Measurements from ENCODE around the gene INPP4B. TPM values are rescaled to one million over a fixed set of nuclear protein-coding genes. Genes with fewer than 3 reads are reported as not detected.

Gene INPP4B
- total RNA-seq, 1 donor from 2014 or later, result 12.1 TPM

DNA sequence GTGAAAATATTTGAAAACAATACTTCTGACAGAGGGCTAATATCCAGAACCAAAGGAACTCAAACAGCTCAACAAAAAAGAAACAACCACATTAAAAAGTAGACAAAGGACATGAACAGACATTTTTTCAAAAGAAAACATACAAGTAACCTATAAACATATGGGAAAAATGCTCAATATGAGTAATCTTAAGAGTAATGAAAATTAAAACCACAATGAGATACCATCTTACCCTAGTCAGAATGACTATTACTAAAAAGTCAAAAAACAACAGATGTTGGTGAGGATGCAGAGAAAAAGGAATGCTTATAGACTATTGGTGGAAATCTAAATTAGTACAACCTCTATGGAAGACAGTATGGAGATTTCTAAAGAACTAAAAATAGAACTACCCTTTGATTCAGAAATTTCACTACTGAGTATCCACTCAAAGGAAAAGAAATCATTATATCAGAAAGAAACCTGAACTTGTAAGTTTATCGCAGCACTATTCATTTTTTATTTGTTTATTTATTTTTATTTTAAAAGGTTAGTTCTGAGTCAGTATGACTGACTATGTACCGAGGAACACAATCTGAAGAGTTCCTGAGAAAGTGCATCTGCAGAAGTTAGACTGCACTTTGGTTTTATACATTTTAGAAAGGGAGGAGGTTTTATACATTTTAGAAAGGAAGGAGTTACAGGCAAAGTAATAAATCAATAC is 231.3 kb downstream of the INPP4B start:
- no peak for ATAC-seq
- intact Hi-C loops (cut with DNase I), result no loop called here
- DNase-seq (ENCODE audit: missing footprints), result no peak

DNA sequence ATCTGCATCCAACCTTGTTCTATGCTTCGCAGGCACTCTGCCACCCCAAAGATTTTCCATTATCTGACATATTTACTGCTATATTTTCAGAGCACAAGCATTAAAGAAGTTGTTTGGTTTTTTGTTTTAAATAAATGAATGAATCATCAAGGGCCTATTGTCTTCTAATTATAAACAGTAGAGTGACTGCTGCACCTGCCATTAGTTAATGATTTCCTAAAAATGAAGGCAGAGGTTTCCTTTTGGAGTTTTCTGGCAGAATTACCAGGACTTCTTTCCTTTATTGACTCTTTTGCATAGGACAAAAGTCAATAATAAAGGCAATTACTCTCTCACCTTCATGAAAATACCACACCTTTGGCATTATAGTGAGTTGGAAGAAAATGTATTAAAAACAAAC is 238.1 kb downstream of the INPP4B start:
- intact Hi-C loops (cut with DNase I), result no loop called here
- DNase-seq (ENCODE audit: missing footprints), result no peak
- ATAC-seq, result no peak

DNA sequence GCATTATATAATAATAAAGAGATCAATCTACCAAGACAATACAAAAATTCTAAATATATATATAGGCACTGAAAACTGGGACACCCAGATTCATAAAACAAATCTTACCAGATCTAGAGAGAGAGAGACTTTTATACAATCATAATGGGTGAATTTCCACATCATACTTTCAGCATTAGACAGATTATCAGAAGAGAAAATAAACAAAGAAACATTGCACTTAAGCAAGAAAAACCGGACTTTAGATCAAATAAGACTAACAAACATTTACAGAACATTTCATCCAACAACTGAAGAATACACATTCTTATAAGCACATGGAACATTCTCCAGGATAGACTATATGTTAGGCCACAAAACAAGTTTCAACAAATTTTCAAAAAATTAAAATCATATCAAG is 245.1 kb downstream of the INPP4B start:
- intact Hi-C loops (cut with DNase I), result no loop called here
- DNase-seq (ENCODE audit: missing footprints), result no peak
- ATAC-seq, result no peak

DNA sequence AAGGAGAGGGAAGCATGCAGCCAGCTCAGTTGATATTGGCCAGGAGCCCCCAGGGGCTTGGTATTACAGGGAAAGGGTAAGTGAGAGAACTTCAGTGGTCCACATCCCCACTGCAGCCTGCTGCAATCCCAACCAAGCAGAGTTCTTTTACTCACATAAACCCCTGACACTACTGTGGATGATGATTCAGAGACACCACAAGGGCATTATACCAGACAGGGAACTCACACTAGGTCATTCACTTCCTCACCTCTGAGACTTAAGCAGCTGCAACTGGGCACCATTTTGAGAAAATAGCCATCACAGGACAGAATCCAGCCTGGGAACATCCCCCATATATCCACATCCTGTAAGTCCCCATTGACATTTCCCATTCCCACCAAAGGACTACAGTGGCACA is 248.0 kb downstream of the INPP4B start:
- no peak for DNase-seq (ENCODE audit: missing footprints)
- no peak for ATAC-seq
- intact Hi-C loops (cut with DNase I), result no loop called here

DNA sequence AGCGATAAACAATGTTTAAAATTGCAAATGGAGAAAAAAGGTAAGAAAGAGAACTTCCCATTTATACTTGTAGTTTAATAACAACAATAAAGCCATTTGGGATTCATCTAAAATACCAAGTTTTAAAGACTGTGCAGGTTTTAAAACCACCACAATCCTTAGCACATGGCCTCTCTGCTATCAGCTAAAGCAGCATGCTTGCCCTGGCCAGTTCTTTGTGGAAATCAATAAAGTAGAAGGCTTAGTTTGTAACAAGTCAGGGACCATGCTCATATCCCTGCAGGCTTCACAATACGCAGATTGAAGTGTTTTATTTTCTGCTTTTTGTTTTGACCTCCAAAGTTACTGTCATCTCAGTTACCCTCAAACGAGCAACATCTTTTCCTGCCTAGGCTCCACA is 249.5 kb downstream of the INPP4B start:
- intact Hi-C loops (cut with DNase I), result no loop called here
- ATAC-seq (no peak), DNase-seq (ENCODE audit: missing footprints) (no peak)

DNA sequence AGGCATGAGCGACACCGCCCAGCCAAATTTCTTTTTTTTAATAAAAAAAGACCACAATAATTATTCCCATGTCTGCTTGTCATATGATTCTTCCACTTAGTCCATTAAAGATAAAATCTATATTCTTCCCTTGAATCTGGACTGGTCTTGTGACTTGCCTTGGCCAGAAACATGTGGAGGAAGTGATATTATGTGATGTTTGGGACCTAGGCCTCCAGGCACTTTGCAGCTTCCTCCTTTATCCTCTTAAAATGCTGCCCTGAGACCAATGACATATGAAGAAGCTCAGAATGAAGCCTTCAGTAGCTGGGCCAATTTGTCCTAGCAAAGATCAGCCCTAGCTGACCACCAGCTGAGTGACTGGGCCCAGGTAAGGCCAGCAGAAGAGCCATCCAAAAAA is 250.0 kb downstream of the INPP4B start:
- ATAC-seq, result no peak
- DNase-seq (ENCODE audit: missing footprints), result no peak
- intact Hi-C loops (cut with DNase I), result no loop called here

DNA sequence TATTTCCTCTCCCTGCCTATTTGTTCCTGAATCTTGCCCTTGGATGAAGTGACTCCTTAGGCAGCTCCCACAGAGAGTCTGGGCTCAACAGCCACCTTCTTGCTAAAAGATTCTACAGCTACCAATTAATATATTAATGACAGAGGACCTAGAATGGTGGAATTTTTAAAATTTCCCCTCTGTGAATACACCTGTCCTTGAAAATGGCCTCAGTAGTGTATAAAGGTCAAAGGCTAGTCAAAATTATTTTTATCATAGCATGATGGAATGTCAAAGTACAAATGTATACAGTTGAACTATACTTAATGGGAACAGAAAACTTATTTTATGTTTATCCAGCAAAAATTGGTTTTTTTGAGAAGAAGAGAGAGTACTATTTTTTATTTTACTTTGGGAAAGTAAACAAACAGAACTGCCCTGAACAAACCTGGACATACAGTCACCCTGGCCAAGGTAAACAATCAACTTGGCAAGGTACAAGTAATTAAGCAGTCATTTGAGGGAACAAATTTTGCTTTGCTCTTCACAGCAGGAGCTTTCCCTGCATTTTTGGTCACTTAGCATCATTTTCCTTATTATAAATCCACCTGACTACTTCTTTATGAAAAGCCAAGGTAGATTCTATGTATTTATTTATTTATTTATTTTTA is 250.8 kb downstream of the INPP4B start:
- DNase-seq (ENCODE audit: missing footprints), result no peak
- intact Hi-C loops (cut with DNase I), result no loop called here
- no peak for ATAC-seq

DNA sequence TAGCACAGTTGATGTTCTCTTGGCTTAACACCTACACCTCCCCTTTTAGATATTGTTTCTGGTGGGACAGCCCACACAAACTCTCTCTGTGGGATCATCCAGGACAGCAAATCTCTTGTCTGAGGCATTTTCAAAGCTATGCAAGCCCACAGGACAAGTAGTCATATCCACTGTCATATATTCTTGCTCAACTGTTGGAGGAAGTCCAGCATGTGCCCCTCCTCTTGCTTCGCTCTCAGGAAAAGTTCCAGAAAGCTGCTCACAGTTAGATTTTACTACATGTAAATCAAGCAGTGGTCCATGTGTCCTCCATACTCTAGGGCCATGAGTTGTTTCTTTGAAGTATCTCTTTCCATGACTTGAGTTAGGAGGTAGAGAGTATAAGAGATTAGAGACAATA is 260.7 kb downstream of the INPP4B start:
- intact Hi-C loops (cut with DNase I), result no loop called here
- DNase-seq (ENCODE audit: missing footprints) (no peak), ATAC-seq (no peak)

DNA sequence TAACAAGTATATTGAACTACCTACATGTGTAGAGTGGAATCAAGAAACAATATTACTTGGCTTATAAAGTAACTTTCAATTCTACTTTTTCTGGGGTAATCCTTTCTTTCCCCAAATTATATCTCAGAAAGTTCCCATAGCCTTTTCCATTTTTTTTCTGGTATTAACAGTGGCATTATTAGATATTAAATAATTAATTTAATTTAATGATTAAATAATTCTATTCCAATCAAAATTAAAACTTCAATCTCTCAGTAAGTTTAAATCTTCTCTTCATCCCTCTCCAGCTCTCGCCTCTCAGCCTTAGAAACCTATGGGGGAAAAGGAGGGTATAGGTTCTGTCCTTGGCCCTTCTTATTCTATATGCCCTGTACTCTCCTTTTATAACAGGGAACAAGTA is 262.4 kb downstream of the INPP4B start:
- ATAC-seq (no peak), DNase-seq (ENCODE audit: missing footprints) (no peak)
- intact Hi-C loops (cut with DNase I), result no loop called here

DNA sequence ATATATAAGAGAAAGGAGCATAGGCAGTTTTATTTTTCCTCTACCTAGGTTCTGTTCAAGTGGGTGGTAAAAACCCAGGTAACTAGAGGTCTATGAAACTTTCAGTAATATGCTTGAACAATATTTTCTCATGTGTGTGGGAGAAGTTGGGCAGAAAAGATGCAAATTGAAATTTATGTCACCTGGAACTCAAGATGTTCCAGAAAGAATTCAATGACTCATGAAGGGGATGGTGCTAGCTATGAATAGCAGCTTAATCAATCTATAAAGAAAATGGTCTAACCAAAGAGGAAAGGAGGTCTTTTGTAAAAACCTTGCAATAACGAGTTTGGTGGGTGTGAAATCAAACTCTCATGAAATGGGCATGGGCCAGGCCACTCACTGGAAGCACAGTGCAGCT is 263.8 kb downstream of the INPP4B start:
- DNase-seq (ENCODE audit: missing footprints) (no peak), ATAC-seq (no peak)
- intact Hi-C loops (cut with DNase I), result no loop called here

DNA sequence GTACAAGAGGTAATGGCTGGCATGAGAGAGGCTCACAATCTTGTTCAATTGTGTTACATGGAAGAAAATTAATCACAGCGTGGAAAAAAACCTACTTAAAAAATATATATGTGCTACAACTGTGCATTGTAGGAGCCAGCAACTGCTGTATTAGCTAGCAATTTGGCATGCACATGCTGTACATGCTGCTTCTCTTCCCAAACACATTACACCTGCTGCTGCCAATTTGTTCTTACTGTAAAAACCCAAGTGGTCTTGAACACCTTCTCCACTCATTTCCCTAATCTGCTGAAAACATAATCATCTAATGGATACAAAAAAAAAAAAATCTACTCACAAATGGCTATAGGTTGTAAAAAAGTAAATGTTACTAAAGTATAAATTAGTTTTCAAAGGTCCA is 264.2 kb downstream of the INPP4B start:
- intact Hi-C loops (cut with DNase I), result no loop called here

DNA sequence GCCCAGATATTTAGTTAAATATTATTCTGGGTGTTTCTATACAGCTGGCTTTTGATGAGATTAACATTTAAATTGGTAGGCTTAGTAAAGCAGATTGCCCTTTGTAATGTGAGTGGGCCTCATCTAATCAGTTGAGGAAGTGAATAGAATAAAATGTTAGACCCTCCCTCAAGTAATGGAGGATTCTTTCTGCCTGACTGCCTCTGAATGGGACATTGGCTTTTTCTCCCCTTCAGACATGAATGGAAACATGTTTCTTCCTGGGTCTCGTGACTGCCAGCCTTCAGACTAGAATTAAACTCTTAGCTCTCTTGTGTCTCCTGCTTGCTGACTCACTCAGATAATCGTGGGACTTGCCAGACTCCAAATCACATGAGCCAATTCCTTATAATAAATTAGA is 266.7 kb downstream of the INPP4B start:
- DNase-seq (ENCODE audit: missing footprints), result no peak
- intact Hi-C loops (cut with DNase I), result no loop called here
- no peak for ATAC-seq

More for the DNA sequence above, 264.2 kb downstream of the INPP4B start:
- ATAC-seq, result no peak
- no peak for DNase-seq (ENCODE audit: missing footprints)

DNA sequence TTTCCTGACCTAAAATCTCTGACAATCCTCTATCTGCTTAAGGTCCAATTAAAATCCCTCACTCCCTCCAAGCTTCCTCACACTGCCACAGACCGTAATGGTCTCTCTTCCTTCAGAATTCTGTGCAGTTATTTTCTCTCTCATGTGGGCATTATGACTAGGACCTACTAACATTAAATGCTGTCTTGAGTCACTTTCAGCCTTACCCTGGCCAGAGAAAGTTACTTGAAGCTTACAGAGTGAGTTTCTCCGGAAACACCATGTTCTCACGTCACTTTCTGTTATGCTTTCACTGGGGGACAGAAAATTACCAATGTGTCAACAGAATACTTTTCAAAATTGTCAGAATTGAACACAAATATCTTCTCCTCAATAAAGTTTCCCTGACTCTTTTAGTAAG is 271.8 kb downstream of the INPP4B start:
- ATAC-seq, result no peak
- intact Hi-C loops (cut with DNase I), result no loop called here
- no peak for DNase-seq (ENCODE audit: missing footprints)

DNA sequence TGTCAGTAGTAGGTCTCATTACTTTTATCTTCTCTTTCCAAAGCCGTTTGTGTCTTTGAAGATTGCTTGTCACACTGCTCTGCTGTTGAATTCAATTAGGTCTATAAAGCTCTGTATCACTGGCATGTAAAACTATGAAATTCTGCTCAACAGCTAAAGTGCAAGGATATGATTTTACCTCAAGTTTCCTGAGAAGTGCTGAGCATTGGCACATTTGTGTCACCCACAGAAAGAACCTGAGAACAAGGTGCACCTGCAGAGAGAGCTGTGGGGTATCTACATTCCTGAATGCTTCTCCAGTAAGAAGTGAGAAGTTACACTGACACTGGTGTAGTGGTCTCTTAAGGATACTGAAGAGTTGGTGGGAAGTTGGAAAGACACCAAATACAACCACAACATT is 274.0 kb downstream of the INPP4B start:
- intact Hi-C loops (cut with DNase I), result no loop called here
- DNase-seq (ENCODE audit: missing footprints), result no peak
- no peak for ATAC-seq

DNA sequence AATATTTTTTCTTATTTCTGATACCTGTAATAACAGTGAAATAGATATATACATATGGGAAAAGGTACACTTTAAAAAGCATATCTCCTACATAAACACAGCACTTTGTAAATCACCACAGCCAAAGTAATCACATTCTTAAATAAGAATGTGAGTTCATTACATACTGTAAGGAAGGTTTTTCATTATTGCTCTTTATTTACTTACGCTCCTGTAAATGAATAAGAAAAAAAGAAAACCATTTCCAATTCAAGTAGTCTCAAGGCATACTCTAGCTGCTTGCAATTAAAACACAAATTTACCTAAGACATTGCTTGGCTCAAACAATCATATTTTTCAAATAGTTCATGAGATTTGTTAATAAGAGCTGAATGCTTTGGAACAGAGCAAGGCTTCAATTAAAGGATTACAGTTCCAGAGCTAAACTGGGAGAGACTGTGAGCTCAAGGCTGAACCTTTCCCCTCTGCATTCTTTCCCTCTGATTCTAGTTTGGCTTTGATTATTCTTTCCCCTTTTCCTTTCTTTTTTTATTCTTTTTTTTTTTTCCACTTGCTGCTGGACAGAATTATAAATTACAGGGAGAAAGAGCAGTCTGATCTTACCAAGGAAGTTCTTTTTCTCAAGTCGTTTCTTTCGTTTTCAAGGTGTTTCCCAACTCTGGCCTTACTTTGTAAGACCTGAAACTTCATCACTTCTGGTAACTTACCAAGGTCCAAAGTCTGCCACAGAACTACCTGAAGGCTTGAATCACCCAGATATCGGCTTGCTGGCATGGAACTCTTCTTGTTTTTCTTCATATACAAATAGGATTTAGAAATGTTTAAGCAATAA is 278.3 kb downstream of the INPP4B start:
- DNase-seq (ENCODE audit: missing footprints), result no peak
- ATAC-seq, result no peak
- intact Hi-C loops (cut with DNase I), result no loop called here

DNA sequence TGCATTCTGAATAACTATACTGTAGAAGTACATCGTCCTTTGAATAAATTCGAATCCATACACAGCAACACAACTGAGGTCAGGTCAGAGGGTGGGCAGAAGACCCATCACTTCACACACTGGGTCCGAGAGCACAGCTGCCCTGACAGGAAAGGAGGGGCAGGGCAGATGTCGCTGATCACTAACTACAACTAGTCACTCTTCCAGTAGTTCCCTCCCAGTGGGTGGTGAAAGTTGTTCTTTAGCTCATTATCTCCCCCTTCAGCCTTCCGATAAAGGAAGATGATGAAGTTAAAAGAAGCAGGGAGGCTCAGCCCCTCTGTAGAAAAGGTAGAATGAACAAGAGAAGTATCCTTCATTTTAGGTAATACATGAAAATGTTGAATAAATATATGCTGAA is 278.9 kb downstream of the INPP4B start:
- intact Hi-C loops (cut with DNase I), result no loop called here
- no peak for DNase-seq (ENCODE audit: missing footprints)
- no peak for ATAC-seq

DNA sequence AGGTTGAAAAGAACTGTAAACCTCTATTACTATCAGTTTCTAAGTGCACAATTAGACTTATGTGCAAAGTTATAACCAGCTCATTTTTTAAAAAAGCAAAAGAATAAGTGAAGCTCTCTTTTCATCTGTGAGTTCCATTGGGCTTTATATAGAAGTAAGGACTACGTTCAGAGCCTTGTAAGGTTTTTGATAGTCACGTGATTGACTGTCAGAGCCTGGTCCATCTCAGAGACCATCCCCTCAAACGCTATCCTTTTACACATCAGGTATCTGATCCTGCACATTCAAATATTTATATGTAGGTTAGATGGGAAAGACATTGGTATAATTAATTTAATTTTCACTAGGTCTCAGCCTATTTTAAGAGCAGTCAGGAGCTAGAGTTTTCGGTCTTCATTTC is 279.3 kb downstream of the INPP4B start:
- ATAC-seq, result no peak
- intact Hi-C loops (cut with DNase I), result no loop called here
- no peak for DNase-seq (ENCODE audit: missing footprints)

DNA sequence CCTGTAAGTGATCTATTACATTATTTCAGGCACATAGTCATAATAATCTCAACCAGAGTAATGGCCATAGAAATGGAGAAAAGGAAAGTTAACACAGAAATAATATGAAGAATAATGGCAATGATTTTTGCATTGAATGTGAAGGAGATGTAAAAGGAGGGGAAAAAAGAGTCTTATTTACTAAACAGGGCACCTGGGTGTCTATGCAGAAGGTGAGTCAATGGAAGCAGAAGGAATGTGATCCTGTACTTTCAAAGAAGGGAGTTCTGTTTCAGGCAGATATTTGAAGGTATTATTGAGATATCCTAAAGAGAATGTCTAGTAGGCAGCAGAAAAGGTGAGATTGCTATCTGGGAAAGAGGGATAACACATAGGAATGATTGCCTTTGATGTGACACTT is 279.9 kb downstream of the INPP4B start:
- intact Hi-C loops (cut with DNase I), result no loop called here
- DNase-seq (ENCODE audit: missing footprints) (no peak), ATAC-seq (no peak)

DNA sequence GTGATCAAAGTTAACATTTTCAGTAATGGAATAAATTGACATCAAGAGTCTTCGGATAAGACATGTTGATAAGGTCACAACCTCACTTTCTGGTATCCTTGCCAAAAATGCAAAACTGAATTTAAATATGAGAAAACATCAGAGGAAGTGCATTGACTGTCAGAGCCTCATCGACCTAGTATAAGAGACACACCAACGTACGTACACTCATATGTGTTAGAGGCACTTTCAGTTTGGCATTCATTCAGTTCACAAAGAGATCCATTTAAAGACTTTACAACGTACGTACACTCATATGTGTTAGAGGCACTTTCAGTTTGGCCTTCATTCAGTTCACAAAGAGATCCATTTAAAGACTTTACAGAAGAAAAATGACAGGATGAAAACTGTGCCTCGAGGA is 280.3 kb downstream of the INPP4B start:
- intact Hi-C loops (cut with DNase I), result no loop called here
- DNase-seq (ENCODE audit: missing footprints) (no peak), ATAC-seq (no peak)

DNA sequence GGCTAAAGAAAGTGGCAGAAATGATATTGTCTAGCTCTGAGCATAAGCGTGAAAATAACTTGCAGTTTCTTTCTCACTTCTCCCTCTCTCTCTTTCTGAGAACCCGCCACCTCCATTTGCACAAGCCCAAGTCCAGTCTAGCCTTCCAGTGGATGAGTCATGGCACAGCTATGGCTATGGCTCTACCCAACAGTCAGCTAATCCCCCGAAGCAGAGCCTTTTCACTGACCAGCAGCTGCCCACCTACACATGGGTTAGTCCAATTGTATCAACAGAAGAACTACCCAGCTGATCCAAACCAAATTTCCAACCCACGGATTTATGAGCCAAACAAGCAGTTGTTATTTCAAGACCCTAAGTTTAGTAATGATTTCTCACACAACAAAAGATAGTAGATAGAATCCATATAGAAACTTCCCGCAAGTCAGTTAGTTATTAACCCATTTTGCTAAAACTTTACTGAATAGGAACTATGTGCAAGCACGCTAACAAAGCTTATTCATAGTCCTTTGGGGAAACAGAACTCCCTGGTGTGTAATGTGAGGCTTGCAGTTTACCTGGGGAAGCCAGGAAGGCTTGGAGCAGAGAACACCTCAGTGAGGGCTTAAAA is 282.3 kb downstream of the INPP4B start:
- intact Hi-C loops (cut with DNase I), result no loop called here
- ATAC-seq, result no peak
- no peak for DNase-seq (ENCODE audit: missing footprints)
